Activated CD8-positive, alpha-beta memory T cell treated with anti-CD3 and anti-CD28 coated beads, Interleukin-2, amount 50 U/mL, for 4 hours (primary cell): ENCODE results near the gene ID4.
"Not testable (repeated sequence)": the region's sequence is repeated elsewhere in the genome, so short reads cannot be mapped to it uniquely, and the experiment has no call there.

Experiments
- DNase-seq: peaks from one replicate; pipeline ENCODE4 v3.0.0-alpha.2; 2020

ID4 gene

DNA sequence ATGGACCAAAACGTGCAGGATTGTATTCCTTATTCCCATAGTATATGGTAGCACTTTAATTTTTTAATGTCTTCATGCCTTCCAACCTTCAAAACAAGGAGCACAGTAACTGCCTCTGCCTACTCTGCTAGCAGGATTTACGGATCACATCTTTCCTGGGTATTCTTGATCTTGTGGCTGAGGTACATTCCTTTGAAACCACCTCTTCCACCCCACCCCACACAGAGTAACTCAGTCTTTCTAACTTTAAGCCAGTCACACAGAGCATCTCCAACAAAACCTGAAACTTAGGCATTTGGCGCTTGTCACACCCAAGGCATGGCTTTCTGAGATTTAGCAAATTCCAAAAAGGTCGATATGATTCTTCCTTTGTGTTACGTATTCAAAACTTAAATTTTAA is 2.3 kb upstream of the ID4 start:
- no peak for DNase-seq

- DNase-seq, result no peak
Observed at GRCh38 chr6:19835605-19836004, 1.6 kb upstream of the ID4 start.

DNA sequence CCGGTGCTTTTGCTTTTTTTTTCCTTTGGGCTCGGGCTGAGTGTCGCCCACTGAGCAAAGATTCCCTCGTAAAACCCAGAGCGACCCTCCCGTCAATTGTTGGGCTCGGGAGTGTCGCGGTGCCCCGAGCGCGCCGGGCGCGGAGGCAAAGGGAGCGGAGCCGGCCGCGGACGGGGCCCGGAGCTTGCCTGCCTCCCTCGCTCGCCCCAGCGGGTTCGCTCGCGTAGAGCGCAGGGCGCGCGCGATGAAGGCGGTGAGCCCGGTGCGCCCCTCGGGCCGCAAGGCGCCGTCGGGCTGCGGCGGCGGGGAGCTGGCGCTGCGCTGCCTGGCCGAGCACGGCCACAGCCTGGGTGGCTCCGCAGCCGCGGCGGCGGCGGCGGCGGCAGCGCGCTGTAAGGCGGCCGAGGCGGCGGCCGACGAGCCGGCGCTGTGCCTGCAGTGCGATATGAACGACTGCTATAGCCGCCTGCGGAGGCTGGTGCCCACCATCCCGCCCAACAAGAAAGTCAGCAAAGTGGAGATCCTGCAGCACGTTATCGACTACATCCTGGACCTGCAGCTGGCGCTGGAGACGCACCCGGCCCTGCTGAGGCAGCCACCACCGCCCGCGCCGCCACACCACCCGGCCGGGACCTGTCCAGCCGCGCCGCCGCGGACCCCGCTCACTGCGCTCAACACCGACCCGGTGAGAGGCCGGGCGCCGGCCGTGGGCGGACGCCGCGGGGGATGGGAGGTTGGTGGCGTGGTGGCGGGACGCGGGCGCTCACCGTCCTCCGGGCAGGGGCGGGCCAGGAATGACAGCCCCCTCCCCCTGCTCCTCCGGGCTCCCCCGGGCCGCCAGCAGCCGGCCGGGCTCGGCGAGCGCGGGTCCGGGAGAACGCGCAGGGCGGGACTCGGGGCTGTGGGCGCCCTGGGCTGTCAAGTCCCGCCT is 606 bp downstream of the ID4 start:
- no peak for DNase-seq

DNA sequence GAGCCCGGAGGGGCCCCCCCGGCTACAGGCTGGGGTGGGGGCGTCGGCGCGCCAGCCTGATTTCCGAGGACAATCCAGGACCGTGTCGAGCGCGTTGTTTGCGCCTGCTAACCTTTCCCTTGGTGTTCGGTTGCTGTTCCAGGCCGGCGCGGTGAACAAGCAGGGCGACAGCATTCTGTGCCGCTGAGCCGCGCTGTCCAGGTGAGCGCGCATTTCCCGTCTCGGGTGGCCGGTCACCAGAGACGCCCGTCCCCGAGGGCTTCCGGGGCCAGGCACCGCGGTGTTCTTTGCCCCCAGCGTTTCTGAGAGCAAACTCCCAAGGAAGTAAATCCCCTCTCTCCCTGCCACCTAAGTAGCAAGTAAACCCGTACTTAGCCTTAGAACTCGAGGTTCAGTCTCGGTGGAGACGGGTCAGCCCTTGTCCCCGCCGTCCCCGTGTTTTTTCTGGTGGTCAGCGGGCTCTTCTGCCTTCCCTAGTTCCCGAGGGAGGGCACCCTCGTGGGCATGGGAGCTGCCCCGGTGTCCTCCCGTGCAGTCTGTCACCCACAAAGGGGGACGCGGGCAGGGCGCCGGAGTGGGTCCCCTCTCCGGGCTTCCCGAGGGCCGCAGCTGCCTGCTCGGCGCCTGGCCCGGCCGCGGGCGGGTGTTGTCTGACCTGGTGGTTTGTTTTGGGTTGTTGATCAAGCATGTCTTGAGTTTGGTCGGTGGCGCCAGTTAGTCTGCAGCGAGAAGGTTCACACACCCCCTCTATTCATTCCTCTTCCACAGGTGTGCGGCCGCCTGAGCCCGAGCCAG is 1.5 kb downstream of the ID4 start:
- DNase-seq, result no peak

- no peak for DNase-seq
Observed at GRCh38 chr6:19839237-19839546, 2.0 kb downstream of the ID4 start.

- no peak for DNase-seq
Observed at GRCh38 chr6:19839788-19840187, 2.6 kb downstream of the ID4 start.

GRCh38 chr6:19841181-19841580 is 4.0 kb downstream of the ID4 start:
- DNase-seq, result no peak

DNA sequence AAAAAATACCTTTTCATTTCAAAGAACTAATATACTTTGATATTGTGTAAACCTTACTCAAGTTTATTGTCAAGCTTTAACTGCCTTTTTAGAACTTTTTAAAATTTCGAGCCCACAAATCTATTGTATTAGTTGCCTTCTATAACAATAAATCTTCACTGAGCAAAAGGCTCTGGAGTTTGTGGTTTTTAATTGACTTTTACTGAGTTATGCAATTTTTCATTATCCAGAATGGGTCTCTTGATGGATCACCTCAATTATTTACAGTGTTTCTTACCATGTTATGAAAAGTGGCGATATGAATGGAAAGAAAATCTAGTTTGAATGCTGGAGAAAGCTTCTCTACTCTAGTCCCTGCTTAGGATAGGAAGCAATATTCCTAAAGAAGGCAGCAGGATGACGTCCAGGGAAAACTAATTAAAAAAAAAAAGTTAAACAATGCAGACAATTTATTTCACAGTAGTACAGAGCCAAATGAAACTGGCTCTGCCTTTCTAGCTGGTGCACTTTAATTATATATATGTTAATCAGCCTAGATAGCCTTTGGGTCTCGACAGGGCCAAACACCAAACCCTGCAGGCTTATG is 5.0 kb downstream of the ID4 start:
- no peak for DNase-seq

DNA sequence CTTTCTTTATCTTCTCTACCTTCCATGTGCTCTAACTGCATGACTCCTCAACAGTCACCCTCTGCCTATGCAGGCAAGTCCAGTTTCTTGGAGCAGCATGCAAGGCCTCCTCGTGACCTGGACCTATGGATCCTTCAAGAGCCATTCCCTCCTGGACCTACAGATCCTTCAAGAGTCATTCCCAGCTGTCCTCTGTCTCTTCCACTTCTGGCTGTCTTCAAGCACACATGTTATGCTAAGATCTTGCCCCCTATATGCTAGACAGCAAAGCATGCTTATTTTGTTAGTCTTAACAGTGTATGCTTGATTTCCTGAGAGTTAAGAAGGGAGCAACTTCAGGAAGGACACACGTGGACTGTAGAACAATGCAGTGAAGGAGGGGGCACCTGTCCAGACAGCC is 7.5 kb downstream of the ID4 start:
- DNase-seq, result no peak

GRCh38 chr6:19845266-19846041 is 8.3 kb downstream of the ID4 start:
- DNase-seq, result no peak

DNA sequence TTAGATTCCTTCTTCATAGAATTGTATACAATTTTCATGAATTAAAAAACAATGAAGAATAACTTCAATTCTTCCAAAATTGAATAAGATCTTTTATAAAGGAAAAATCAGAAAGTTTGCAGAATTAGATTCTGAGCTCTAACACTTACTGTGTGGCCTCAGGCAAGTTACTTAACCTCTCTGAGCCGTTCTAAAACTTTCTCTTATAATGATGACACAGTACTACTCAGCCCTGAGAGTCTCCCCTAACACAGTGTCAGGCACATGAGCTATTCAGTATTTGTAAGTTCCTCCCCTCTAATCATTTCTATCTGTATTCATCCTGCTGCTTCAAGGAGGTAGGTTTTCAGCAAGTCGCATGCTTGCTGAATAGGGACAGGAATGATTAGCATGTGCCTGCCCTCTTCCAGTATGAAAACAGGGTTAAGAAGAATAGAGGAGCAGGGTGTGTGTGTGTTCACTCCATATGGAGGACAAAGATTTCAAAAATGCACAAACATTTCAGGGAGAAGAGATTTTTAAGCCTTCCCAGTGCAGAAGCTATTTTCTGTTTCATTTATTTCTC is 11.4 kb downstream of the ID4 start:
- no peak for DNase-seq

- DNase-seq, result no peak
Observed at GRCh38 chr6:19849196-19849595, 12.0 kb downstream of the ID4 start.

GRCh38 chr6:19849755-19850154 is 12.6 kb downstream of the ID4 start:
- DNase-seq, result no peak

DNA sequence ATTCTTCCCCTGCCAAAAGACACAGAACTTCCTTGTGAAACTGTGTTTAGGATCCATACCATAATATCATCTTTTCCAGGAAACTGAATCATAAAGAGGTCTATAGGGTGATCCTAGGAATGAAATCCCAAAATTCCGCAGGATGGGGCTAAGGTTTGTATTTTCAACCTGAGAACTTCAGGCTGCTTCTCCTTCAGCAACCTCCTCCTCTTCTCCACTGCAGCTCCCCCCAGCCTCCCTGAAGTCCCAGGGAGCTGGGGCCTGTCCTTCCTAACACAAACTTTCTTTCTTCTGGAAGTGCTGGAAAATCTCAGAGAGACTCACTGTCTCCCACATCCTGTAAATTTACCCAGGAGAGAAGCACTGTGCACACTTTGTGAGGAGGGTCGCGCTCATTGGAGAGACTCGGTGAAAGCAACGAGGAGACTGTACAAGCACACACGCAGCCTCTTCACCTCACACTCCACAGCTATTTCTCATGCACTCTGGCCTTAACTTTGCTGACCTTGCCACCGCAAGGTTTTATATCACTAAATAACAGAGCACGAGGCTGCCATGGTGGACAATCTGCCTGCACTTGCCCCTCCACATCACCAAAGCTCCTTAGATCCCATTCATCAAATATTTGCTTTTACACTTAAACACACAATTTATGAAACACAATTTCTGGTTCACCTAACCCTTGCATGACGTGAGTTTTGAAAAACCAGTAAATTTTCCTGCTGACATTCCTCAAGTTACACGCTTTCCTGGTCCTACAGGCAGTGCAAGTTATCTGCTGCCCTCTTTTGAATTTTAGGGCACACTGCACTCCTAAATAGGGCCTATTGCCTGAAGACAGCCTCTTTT is 14.3 kb downstream of the ID4 start:
- no peak for DNase-seq

- no peak for DNase-seq
Observed at GRCh38 chr6:19852090-19852457, 14.9 kb downstream of the ID4 start.

GRCh38 chr6:19852927-19853326 is 15.8 kb downstream of the ID4 start:
- no peak for DNase-seq

- not testable (repeated sequence) for DNase-seq
Observed at GRCh38 chr6:19854421-19855015, 17.3 kb downstream of the ID4 start.

DNA sequence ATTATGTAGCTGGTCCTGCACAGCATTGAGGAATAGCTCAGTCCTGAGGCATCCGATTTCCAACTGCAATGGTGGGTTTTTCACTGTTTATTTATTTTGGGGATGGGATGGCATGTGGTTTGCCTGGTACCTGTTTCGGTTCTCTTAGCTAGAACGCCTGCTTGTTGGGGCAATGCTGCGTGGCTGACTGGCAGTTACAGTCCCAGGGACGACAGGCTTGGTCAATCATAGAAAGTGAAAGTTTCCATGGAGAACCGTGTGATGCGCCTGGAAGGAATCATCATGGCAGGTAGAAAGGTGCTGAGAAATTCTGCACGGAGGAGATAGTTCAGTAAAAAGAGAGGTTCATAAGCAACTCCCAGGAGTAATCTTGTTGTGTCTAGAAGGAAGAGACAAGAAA is 18.4 kb downstream of the ID4 start:
- no peak for DNase-seq

DNA sequence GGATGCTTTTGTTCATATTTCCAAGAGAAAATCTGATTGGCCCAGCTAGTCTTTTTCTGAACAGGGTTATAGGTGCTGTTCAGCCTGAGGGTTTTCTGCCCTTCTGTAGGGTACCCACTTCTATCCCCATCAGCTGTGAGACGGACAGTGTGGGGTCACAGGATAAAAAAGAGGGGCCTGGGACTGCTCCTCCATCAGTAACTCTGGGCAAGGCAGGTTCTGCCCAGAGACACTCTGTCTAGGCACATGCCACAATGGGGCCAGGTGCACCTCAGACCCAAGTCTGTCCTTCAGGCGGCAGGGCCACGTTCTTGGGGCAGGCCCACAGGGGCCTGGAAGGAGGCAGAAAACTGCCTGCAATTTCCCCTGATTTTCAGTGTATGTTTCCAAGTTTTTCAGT is 20.0 kb downstream of the ID4 start:
- no peak for DNase-seq

GRCh38 chr6:19857703-19858102 is 20.5 kb downstream of the ID4 start:
- no peak for DNase-seq

GRCh38 chr6:19860235-19860877 is 23.2 kb downstream of the ID4 start:
- no peak for DNase-seq
